GM21529 (cell line): ENCODE results near the gene SIGLEC1.

Source experiments
- ATAC-seq: cut with Tn5 transposase; IDR thresholded peaks from one replicate; pipeline ENCODE4 v1.9.1; 2021; ENCODE audit not compliant: unreplicated experiment

Gene SIGLEC1

GRCh38 chr20:3712279-3712873 lies at the start of gene SIGLEC1:
Gene SIGLEC1, minus strand, starts transcription at chr20:3712600. Its CDS starts 5,472 bp downstream, at chr20:3707128.
- ATAC-seq = no peak

GRCh38 chr20:3760655-3761348 lies 48.4 kb upstream of the SIGLEC1 start:
- no peak for ATAC-seq

- ATAC-seq = no peak
Measured at GRCh38 chr20:3759884-3760283, 47.5 kb upstream of the SIGLEC1 start.

- ATAC-seq = no peak
Measured at GRCh38 chr20:3759316-3759823, 47.0 kb upstream of the SIGLEC1 start.

- no peak for ATAC-seq
Measured at GRCh38 chr20:3758566-3758965, 46.2 kb upstream of the SIGLEC1 start.

GRCh38 chr20:3757268-3757667 lies 44.9 kb upstream of the SIGLEC1 start:
- no peak for ATAC-seq

GRCh38 chr20:3755814-3756480 lies 43.5 kb upstream of the SIGLEC1 start:
- ATAC-seq = no peak

- ATAC-seq = no peak
Measured at GRCh38 chr20:3755269-3755668, 42.9 kb upstream of the SIGLEC1 start.

GRCh38 chr20:3754276-3754630 lies 41.9 kb upstream of the SIGLEC1 start:
- ATAC-seq = no peak

- ATAC-seq = no peak
Measured at GRCh38 chr20:3753501-3754275, 41.3 kb upstream of the SIGLEC1 start.

GRCh38 chr20:3753098-3753497 lies 40.7 kb upstream of the SIGLEC1 start:
- ATAC-seq = no peak

- ATAC-seq = no peak
Measured at GRCh38 chr20:3752386-3752759, 40.0 kb upstream of the SIGLEC1 start.

GRCh38 chr20:3751675-3752385 lies 39.4 kb upstream of the SIGLEC1 start:
- ATAC-seq = no peak

GRCh38 chr20:3751305-3751674 lies 38.9 kb upstream of the SIGLEC1 start:
- ATAC-seq = no peak

GRCh38 chr20:3749689-3750531 lies 37.5 kb upstream of the SIGLEC1 start:
- ATAC-seq = no peak

- ATAC-seq = no peak
Measured at GRCh38 chr20:3749087-3749688, 36.8 kb upstream of the SIGLEC1 start.

GRCh38 chr20:3748073-3748472 lies 35.7 kb upstream of the SIGLEC1 start:
- no peak for ATAC-seq

GRCh38 chr20:3747471-3747870 lies 35.1 kb upstream of the SIGLEC1 start:
- ATAC-seq = no peak

- no peak for ATAC-seq
Measured at GRCh38 chr20:3745686-3746173, 33.3 kb upstream of the SIGLEC1 start.
